Activated CD4-positive, alpha-beta T cell treated with anti-CD3 and anti-CD28 coated beads, Interleukin-2, amount 50 U/mL, for 16 hours (primary cell): Measurements from ENCODE around the gene WDR31.
"Not testable (repeated sequence)": the region's sequence is repeated elsewhere in the genome, so short reads cannot be mapped to it uniquely, and the experiment has no call there.

Source experiments
- DNase-seq: peaks from one replicate; pipeline ENCODE4 v3.0.0-alpha.2; 2020

The WDR31 gene

GRCh38 chr9:113328045-113328782, 11.9 kb downstream of the WDR31 start:
- no peak for DNase-seq

GRCh38 chr9:113326230-113326629, 13.8 kb downstream of the WDR31 start:
- no peak for DNase-seq

- DNase-seq, result no peak
Measured at GRCh38 chr9:113322671-113323070, 17.4 kb downstream of the WDR31 start.

- no peak for DNase-seq
Measured at GRCh38 chr9:113320051-113320450, 20.0 kb downstream of the WDR31 start.

GRCh38 chr9:113319054-113319453, 21.0 kb downstream of the WDR31 start:
- no peak for DNase-seq

GRCh38 chr9:113317777-113318176, 22.3 kb downstream of the WDR31 start:
- no peak for DNase-seq

- no peak for DNase-seq
Measured at GRCh38 chr9:113316030-113316429, 24.0 kb downstream of the WDR31 start.

GRCh38 chr9:113315231-113315630, 24.8 kb downstream of the WDR31 start:
- DNase-seq, result no peak

GRCh38 chr9:113313261-113313660, 26.8 kb downstream of the WDR31 start:
- no peak for DNase-seq

- DNase-seq, result no peak
Measured at GRCh38 chr9:113311961-113312360, 28.1 kb downstream of the WDR31 start.

GRCh38 chr9:113310538-113310937, 29.5 kb downstream of the WDR31 start:
- no peak for DNase-seq

- peak; percentile 48 for DNase-seq
Measured at GRCh38 chr9:113309204-113309813, 30.8 kb downstream of the WDR31 start.

- no peak for DNase-seq
Measured at GRCh38 chr9:113307396-113307975, 32.6 kb downstream of the WDR31 start.

GRCh38 chr9:113306566-113306965, 33.5 kb downstream of the WDR31 start:
- DNase-seq, result no peak

- DNase-seq, result no peak
Measured at GRCh38 chr9:113302792-113303418, 37.2 kb downstream of the WDR31 start, which contains the start of gene RNF183. TSS of gene RNF183 (minus strand) at chr9:113303376. CDS start at chr9:113298184, 5,192 bp downstream.

GRCh38 chr9:113301548-113301947, 38.5 kb downstream of the WDR31 start:
- DNase-seq, result no peak

- DNase-seq, result no peak
Measured at GRCh38 chr9:113299800-113300292, 40.2 kb downstream of the WDR31 start.

GRCh38 chr9:113298924-113299770, 40.9 kb downstream of the WDR31 start:
- DNase-seq, result no peak

GRCh38 chr9:113298311-113298710, 41.8 kb downstream of the WDR31 start:
- no peak for DNase-seq

- DNase-seq, result no peak
Measured at GRCh38 chr9:113296796-113297558, 43.1 kb downstream of the WDR31 start.

- not testable (repeated sequence) for DNase-seq
Measured at GRCh38 chr9:113296247-113296646, 43.8 kb downstream of the WDR31 start.
